Subcutaneous abdominal adipose tissue (tissue), 5 donors: Measurements from ENCODE around the gene ATP5MC3.

ENCODE experiments used
- H3K27ac ChIP-seq: one replicate; pipeline ENCODE4 v1.7.0; 2013; ENCODE audit warnings: low read depth, mild to moderate bottlenecking, inconsistent platforms, low read length, moderate library complexity
- H3K27me3 ChIP-seq, 5 donors: one replicate each; pipeline ENCODE4 v1.7.0; 2013; ENCODE audit warnings: low read length in 5 of 5, inconsistent platforms in 1 of 5; ENCODE audit not compliant: control insufficient read depth in 5 of 5, insufficient read depth in 4 of 5
- H3K36me3 ChIP-seq, 5 donors: one replicate each; pipeline ENCODE4 v1.7.0; 2013; ENCODE audit warnings: low read length in 5 of 5; ENCODE audit not compliant: control insufficient read depth in 5 of 5, insufficient read depth in 5 of 5
- H3K4me1 ChIP-seq, 5 donors: one replicate each; pipeline ENCODE4 v1.7.0; 2013; ENCODE audit warnings: low read length in 5 of 5, mild to moderate bottlenecking in 3 of 5, moderate library complexity in 1 of 5; ENCODE audit not compliant: control insufficient read depth in 5 of 5, insufficient read depth in 5 of 5
- H3K4me3 ChIP-seq, 5 donors: one replicate each; pipeline ENCODE4 v1.7.0; 2013; ENCODE audit warnings: low read length in 5 of 5, low read depth in 1 of 5
- H3K9ac ChIP-seq, 5 donors: one replicate each; pipeline ENCODE4 v1.7.0; 2013; ENCODE audit warnings: low read length in 5 of 5, mild to moderate bottlenecking in 4 of 5, moderate library complexity in 3 of 5
- H3K9me3 ChIP-seq, 5 donors: one replicate each; pipeline ENCODE4 v1.7.0; 2013; ENCODE audit warnings: low read length in 5 of 5; ENCODE audit not compliant: control insufficient read depth in 5 of 5
- donor health status: healthy.
- donor health status: healthy.
- donor health status: healthy.
- donor health status: healthy.
- donor health status: healthy.

The ATP5MC3 gene

GRCh38 chr2:175135177-175135576 is 46.3 kb downstream of the ATP5MC3 start:
- Histone ChIP-seq H3K9me3 (no peaks in the 10 kb centered on the region), H3K27ac (no peak overlapping the region), H3K27me3 (no peaks in the 10 kb centered on the region), H3K4me3 (no peak overlapping the region), H3K4me1 (peaks cover 0 to 23% (median 3%) of the 10 kb centered on the region in 5 donors), H3K36me3 (peaks cover 2 to 8% (median 5%) of the 10 kb centered on the region in 5 donors), H3K9ac (no peak overlapping the region)

GRCh38 chr2:175131252-175131651 is 50.3 kb downstream of the ATP5MC3 start:
- Histone ChIP-seq H3K36me3 (peaks cover 8 to 20% (median 12%) of the 10 kb centered on the region in 5 donors), H3K4me1 (peaks cover 0 to 15% (median 6%) of the 10 kb centered on the region in 5 donors), H3K27ac (no peak overlapping the region), H3K4me3 (no peak overlapping the region), H3K27me3 (no peaks in the 10 kb centered on the region), H3K9me3 (no peaks in the 10 kb centered on the region), H3K9ac (no peak overlapping the region)

GRCh38 chr2:175126661-175127060 is 54.8 kb downstream of the ATP5MC3 start:
- peaks cover 0 to 14% (median 6%) of the 10 kb centered on the region in 5 donors for H3K4me1 ChIP-seq
- no peak overlapping the region for H3K27ac ChIP-seq
- no peaks in the 10 kb centered on the region for H3K9me3 ChIP-seq
- H3K4me3 ChIP-seq, result no peak overlapping the region
- no peaks in the 10 kb centered on the region for H3K27me3 ChIP-seq
- no peak overlapping the region for H3K9ac ChIP-seq
- H3K36me3 ChIP-seq, result peaks cover 5 to 12% (median 11%) of the 10 kb centered on the region in 5 donors
